ENCODE data around the gene CCNI2.

The CCNI2 gene

GRCh38 chr5:132765311-132766019 lies 18.2 kb downstream of the CCNI2 start:
- TF ChIP-seq GATA3 (IDR thresholded peaks at IDR 0.05; ENCODE audit: low read depth, low read length), result no peak
- TF ChIP-seq GATA2 (IDR thresholded peaks at IDR 0.05; ENCODE audit: low read depth, low read length), result no peak

- TF ChIP-seq GATA3 (IDR thresholded peaks at IDR 0.05; ENCODE audit: low read depth, low read length) (no peak), GATA2 (IDR thresholded peaks at IDR 0.05; ENCODE audit: low read depth, low read length) (no peak)
Observed at GRCh38 chr5:132766020-132766805, 19.0 kb downstream of the CCNI2 start.

GRCh38 chr5:132766806-132767055 lies 19.5 kb downstream of the CCNI2 start:
- TF ChIP-seq GATA2 (IDR thresholded peaks at IDR 0.05; ENCODE audit: low read depth, low read length) (no peak), GATA3 (IDR thresholded peaks at IDR 0.05; ENCODE audit: low read depth, low read length) (no peak)

DNA sequence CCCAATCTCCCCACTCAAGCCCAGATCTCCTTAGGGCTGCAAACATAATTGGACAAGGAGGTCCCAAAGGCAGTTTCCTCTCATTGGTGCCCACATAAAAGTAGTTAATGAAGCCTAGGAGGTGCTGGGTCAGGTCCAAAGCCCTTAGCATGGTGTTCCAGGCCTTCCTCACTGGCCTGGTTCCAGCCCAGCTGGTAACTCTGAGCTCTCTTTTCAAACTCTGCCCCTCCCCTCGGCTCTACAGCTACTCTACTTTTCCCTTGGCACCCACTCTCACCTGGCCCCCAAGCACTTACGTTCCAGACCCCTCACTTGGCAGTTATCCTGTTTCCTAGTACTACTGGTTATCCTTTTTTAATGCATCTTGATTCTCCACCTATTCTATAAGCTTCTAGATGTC lies 19.9 kb downstream of the CCNI2 start:
- no peak for TF ChIP-seq GATA2 (IDR thresholded peaks at IDR 0.05; ENCODE audit: low read depth, low read length)
- no peak for TF ChIP-seq GATA3 (IDR thresholded peaks at IDR 0.05; ENCODE audit: low read depth, low read length)

DNA sequence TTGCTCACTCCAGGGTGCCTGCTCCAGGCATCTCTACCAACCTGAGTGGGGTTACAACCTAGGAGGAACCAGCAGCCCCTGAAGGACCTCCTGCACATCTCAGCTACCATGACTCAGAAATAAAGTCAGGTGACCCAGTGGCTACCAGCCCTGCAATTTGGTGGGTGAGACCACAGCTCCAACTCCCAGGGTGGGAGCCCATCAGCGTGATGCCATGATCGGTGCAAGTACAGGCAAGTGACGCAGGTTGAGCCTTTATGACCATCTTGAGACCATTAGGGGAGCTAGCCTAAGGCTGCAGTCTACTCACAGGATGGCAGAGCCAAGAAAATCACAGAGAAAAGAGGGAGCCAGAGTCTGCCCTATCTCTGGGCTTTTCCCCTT lies 21.3 kb downstream of the CCNI2 start:
- TF ChIP-seq GATA2 (IDR thresholded peaks at IDR 0.05; ENCODE audit: low read depth, low read length) (no peak), GATA3 (IDR thresholded peaks at IDR 0.05; ENCODE audit: low read depth, low read length) (no peak)

DNA sequence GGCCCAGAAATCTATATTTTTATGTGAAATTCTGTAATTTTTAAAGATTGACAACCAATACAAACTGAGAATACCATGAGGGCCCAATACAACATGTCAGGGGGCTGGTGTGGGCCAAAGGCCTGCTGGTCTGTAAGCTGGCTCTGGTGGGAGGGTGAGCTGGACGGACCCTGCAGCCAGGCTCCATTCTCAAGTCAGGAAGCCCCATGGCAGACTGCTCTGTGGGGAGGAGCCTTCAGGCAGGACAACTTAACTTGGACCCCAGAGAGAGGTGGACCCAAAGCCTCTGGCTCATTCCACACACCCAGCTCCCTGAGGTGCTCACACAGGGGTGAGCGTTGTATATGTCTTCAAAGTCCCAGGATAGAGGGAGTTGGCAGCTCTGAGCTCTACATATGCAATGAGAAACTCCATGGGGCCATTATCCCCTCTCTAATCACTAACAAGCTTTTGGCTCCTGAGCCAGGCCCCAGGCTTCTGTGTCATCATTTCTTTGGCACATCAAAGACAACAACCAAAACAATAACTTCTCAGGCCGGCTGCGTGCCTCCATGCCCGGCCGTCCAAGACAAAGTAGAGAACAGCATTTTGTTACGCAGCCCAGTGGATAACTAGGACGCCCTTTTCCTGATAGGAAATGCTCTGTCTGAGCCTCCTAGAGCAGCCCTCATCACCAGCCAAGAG lies 23.4 kb downstream of the CCNI2 start:
- TF ChIP-seq GATA3 (IDR thresholded peaks at IDR 0.05; ENCODE audit: low read depth, low read length) (no peak), GATA2 (IDR thresholded peaks at IDR 0.05; ENCODE audit: low read depth, low read length) (no peak)

GRCh38 chr5:132771503-132771998 lies 24.3 kb downstream of the CCNI2 start:
- TF ChIP-seq GATA2 (IDR thresholded peaks at IDR 0.05; ENCODE audit: low read depth, low read length) (no peak), GATA3 (IDR thresholded peaks at IDR 0.05; ENCODE audit: low read depth, low read length) (no peak)

DNA sequence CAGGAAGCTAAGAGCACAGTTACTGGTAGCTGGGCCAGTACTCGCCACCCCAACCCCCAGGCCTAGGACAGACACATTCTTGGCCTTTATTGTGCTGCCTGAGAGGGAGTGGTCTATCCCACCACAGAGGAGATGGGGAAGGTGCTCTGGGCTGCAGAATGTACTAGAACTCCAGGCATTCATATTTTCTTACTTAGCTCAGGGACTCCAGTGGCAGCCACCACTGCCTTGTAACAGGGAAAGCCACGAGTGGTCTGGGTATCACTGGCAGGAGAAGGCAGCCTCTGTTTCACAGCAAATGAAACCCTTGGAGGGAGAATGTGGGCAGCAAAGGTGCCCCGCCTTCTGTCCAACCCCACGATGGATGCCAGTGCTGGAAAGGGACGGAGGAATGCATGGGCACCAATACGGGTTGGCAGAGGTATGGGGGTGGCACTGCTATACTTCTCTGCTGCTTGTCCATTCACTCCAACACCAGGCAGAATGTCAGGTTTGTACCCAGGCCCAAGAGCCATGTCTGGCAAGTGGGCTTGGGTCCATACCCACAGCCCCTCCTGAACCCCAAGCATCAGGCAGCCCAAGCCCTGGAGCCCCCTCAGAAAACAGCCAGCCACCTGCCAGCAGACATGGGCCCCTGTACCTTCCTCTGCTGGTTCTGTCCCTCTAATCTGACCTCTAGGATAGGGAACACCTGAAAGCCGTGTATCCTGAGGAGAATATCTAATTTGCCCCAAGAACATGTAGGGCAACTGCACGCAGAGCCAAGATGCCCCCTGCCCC lies 25.3 kb downstream of the CCNI2 start:
- no peak for TF ChIP-seq GATA3 (IDR thresholded peaks at IDR 0.05; ENCODE audit: low read depth, low read length)
- no peak for TF ChIP-seq GATA2 (IDR thresholded peaks at IDR 0.05; ENCODE audit: low read depth, low read length)

DNA sequence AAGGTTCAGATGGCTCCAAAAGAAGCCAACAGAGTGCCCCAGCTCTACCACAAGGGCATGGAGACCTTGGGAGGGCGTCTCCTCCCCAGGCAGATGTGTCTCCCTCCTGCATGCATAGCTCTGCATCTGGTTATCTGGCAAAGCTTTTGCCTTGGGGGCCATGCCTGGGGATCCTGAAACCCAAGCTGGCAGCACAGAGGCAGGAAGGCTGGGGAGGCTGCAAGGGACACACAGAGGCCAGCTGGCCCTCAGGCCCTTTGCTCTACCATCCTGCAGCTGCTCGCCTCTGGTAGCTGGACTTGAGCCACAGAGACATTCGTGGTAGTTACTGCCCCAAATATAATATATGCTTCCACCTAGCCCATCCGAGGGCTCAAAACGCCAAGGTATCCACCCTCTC lies 25.9 kb downstream of the CCNI2 start:
- TF ChIP-seq GATA2 (IDR thresholded peaks at IDR 0.05; ENCODE audit: low read depth, low read length) (no peak), GATA3 (IDR thresholded peaks at IDR 0.05; ENCODE audit: low read depth, low read length) (no peak)

GRCh38 chr5:132773601-132774355 lies 26.6 kb downstream of the CCNI2 start:
- no peak for TF ChIP-seq GATA3 (IDR thresholded peaks at IDR 0.05; ENCODE audit: low read depth, low read length)
- no peak for TF ChIP-seq GATA2 (IDR thresholded peaks at IDR 0.05; ENCODE audit: low read depth, low read length)

DNA sequence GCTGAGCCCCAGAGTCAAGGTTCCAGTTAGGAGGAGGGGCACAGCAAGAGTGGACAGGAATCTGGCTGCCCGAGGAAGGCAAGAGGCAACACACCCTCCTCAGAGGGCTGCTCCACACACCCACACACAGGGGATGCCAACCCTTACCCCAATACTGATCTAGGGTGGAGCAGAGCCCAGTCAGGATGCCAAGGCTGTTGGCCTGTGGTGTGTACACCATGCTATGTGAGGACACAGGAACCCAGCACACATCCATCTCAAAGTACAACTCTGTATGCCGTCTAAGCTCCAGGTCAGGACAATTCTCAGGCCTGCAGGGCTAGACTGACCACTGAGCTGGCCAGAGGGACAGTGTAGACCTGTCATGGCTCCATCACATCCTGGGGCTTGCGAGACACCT lies 27.2 kb downstream of the CCNI2 start:
- no peak for TF ChIP-seq GATA3 (IDR thresholded peaks at IDR 0.05; ENCODE audit: low read depth, low read length)
- no peak for TF ChIP-seq GATA2 (IDR thresholded peaks at IDR 0.05; ENCODE audit: low read depth, low read length)

GRCh38 chr5:132774896-132775295 lies 27.7 kb downstream of the CCNI2 start:
- TF ChIP-seq GATA3 (IDR thresholded peaks at IDR 0.05; ENCODE audit: low read depth, low read length) (no peak), GATA2 (IDR thresholded peaks at IDR 0.05; ENCODE audit: low read depth, low read length) (no peak)

DNA sequence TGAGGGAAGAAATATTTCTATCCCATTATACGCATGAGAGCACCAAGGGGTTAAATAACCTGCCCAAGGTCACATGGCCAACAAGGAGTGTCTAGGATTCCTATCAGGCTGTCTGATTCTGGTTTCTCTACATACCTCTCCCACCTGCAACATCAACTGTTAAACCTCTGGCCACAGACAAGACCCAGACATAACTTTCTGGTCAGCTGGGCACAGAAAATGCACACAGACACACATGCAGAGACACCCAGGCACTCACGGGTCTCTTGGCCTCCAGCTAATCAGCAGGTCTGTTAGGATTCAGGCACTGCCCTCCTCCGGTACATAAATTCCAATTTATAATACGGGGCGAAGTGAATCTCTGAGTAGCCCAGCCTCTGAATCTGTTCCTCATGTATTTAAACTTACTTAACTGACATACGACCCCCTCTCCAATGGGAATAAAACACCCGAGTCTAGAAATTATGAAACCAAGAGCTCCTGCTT lies 28.3 kb downstream of the CCNI2 start:
- no peak for TF ChIP-seq GATA2 (IDR thresholded peaks at IDR 0.05; ENCODE audit: low read depth, low read length)
- TF ChIP-seq GATA3 (IDR thresholded peaks at IDR 0.05; ENCODE audit: low read depth, low read length), result no peak

Measured in SH-SY5Y (cell line).